H9 (cell line): ENCODE results near the gene WFS1. TPM values are rescaled to one million over a fixed set of nuclear protein-coding genes. Genes with fewer than 3 reads are reported as not detected.

Experiments
- DNase-seq: peaks from one replicate; pipeline ENCODE4 v3.0.0-alpha.2; 2017
- H2AFZ ChIP-seq: one replicate; pipeline ENCODE4 v1.6.1; 2013; ENCODE audit warnings: mild to moderate bottlenecking, low read length, control low read depth, moderate library complexity
- H2AK5ac ChIP-seq: 2 replicates; pipeline ENCODE4 v1.6.1; 2013; ENCODE audit warnings: low read length, control low read depth, mixed read lengths; ENCODE audit not compliant: insufficient read length
- H2BK120ac ChIP-seq: one replicate; pipeline ENCODE4 v1.6.1; 2013; ENCODE audit warnings: low read depth, mild to moderate bottlenecking, low read length, control low read depth, inconsistent platforms; ENCODE audit not compliant: poor library complexity, severe bottlenecking
- H2BK12ac ChIP-seq: 2 replicates; pipeline ENCODE4 v1.6.1; 2013; ENCODE audit warnings: low read length, control low read depth, mixed read lengths, low read depth; ENCODE audit not compliant: insufficient read length
- H2BK15ac ChIP-seq: 2 replicates; pipeline ENCODE4 v1.6.1; 2013; ENCODE audit warnings: low read depth, low read length, control low read depth
- H2BK20ac ChIP-seq: one replicate; pipeline ENCODE4 v1.6.1; 2013; ENCODE audit warnings: low read depth, mild to moderate bottlenecking, low read length, control low read depth, inconsistent platforms; ENCODE audit not compliant: poor library complexity, severe bottlenecking
- H2BK5ac ChIP-seq: 2 replicates; pipeline ENCODE4 v1.6.1; 2013; ENCODE audit warnings: low read length, control low read depth, mixed read lengths; ENCODE audit not compliant: insufficient read length
- H3K14ac ChIP-seq: 2 replicates; pipeline ENCODE4 v1.6.1; 2013; ENCODE audit warnings: low read length, control low read depth; ENCODE audit not compliant: insufficient read depth
- H3K18ac ChIP-seq: 2 replicates; pipeline ENCODE4 v1.6.1; 2013; ENCODE audit warnings: low read depth, mild to moderate bottlenecking, mixed read lengths, low read length, control low read depth; ENCODE audit not compliant: insufficient read length
- H3K23ac ChIP-seq: 2 replicates; pipeline ENCODE4 v1.6.1; 2013; ENCODE audit warnings: low read length, control low read depth, mixed read lengths, low read depth; ENCODE audit not compliant: insufficient read length
- H3K23me2 ChIP-seq: 2 replicates; pipeline ENCODE4 v1.6.1; 2013; ENCODE audit warnings: low read depth, mild to moderate bottlenecking, mixed read lengths, low read length, control low read depth; ENCODE audit not compliant: insufficient read length, poor library complexity, severe bottlenecking
- H3K27ac ChIP-seq: 2 replicates; pipeline ENCODE4 v1.5.1; 2013; ENCODE audit warnings: low read length, control low read depth, mixed read lengths, low read depth; ENCODE audit not compliant: insufficient read length
- H3K27me3 ChIP-seq: 2 replicates; pipeline ENCODE4 v1.6.1; 2013; ENCODE audit warnings: low read length, control low read depth, inconsistent platforms; ENCODE audit not compliant: insufficient read depth
- H3K4ac ChIP-seq: 2 replicates; pipeline ENCODE4 v1.6.1; 2013; ENCODE audit warnings: low read depth, mild to moderate bottlenecking, control low read depth, inconsistent platforms, low read length, moderate library complexity
- H3K4me1 ChIP-seq: 2 replicates; pipeline ENCODE4 v1.6.1; 2013; ENCODE audit warnings: low read length, control low read depth, inconsistent platforms; ENCODE audit not compliant: insufficient read depth
- H3K4me2 ChIP-seq: 2 replicates; pipeline ENCODE4 v1.6.1; 2013; ENCODE audit warnings: low read length, control low read depth, mixed read lengths; ENCODE audit not compliant: insufficient read length, insufficient read depth
- H3K56ac ChIP-seq: 2 replicates; pipeline ENCODE4 v1.6.1; 2013; ENCODE audit warnings: low read depth, mild to moderate bottlenecking, mixed read lengths, low read length, control low read depth; ENCODE audit not compliant: insufficient read length
- H3K79me1 ChIP-seq: 2 replicates; pipeline ENCODE4 v1.6.1; 2013; ENCODE audit warnings: low read depth, mild to moderate bottlenecking, moderate library complexity, low read length, control low read depth, inconsistent platforms; ENCODE audit not compliant: insufficient read depth, poor library complexity, severe bottlenecking
- H3K79me2 ChIP-seq: 2 replicates; pipeline ENCODE4 v1.6.1; 2013; ENCODE audit warnings: low read length, control low read depth, inconsistent platforms; ENCODE audit not compliant: insufficient read depth
- H3K9ac ChIP-seq: 2 replicates; pipeline ENCODE4 v1.6.1; 2013; ENCODE audit warnings: low read length, control low read depth, mixed read lengths; ENCODE audit not compliant: insufficient read length; ENCODE audit errors: extremely low read depth
- H3K9me3 ChIP-seq: one replicate; pipeline ENCODE4 v1.6.1; 2013; ENCODE audit warnings: low read depth, low read length, inconsistent platforms; ENCODE audit not compliant: control insufficient read depth
- H3T11ph ChIP-seq: one replicate; pipeline ENCODE4 v1.6.1; 2013; ENCODE audit warnings: mild to moderate bottlenecking, low read length, control low read depth, inconsistent platforms
- H4K20me1 ChIP-seq: one replicate; pipeline ENCODE4 v1.6.1; 2013; ENCODE audit not compliant: control insufficient read depth, insufficient read length, insufficient read depth
- H4K5ac ChIP-seq: 2 replicates; pipeline ENCODE4 v1.6.1; 2013; ENCODE audit warnings: low read depth, mild to moderate bottlenecking, mixed read lengths, low read length, control low read depth; ENCODE audit not compliant: insufficient read length
- H4K8ac ChIP-seq: replicated peaks from 2 replicates; pipeline ENCODE4 v1.6.1; 2013; ENCODE audit warnings: low read length, control low read depth, mixed read lengths, low read depth; ENCODE audit not compliant: insufficient read length
- H4K91ac ChIP-seq: 2 replicates; pipeline ENCODE4 v1.6.1; 2013; ENCODE audit warnings: low read depth, mild to moderate bottlenecking, moderate library complexity, mixed read lengths, low read length, control low read depth; ENCODE audit not compliant: insufficient read length
- H3K27ac Mint-ChIP-seq, 3 experiments: 2 replicates in 2 of 3; 3 replicates in 1 of 3; pipeline ENCODE4 v1.8.0; 2020 to 2021; ENCODE audit warnings: mixed read lengths in 3 of 3, mild to moderate bottlenecking in 1 of 3, moderate library complexity in 1 of 3
- H3K27me3 Mint-ChIP-seq: 2 replicates; pipeline ENCODE4 v1.8.0; 2021; ENCODE audit warnings: low read depth, mild to moderate bottlenecking, moderate library complexity, mixed read lengths
- H3K36me3 Mint-ChIP-seq, 3 experiments: 2 replicates in 2 of 3; 3 replicates in 1 of 3; pipeline ENCODE4 v1.8.0; 2020 to 2021; ENCODE audit warnings: low read depth in 3 of 3, mixed read lengths in 3 of 3; ENCODE audit not compliant: insufficient read depth in 1 of 3
- H3K4me1 Mint-ChIP-seq, 2 experiments: 2 replicates each; pipeline ENCODE4 v1.8.0; 2020; ENCODE audit warnings: mixed read lengths in 2 of 2
- H3K4me3 Mint-ChIP-seq, 2 experiments: 2 replicates in 1 of 2; 3 replicates in 1 of 2; pipeline ENCODE4 v1.8.0; 2020 to 2021; ENCODE audit warnings: mild to moderate bottlenecking in 2 of 2, mixed read lengths in 2 of 2, moderate library complexity in 1 of 2
- H3K9me3 Mint-ChIP-seq, 2 experiments: 2 replicates in 1 of 2; 3 replicates in 1 of 2; pipeline ENCODE4 v1.8.0; 2020; ENCODE audit warnings: mild to moderate bottlenecking in 2 of 2, mixed read lengths in 2 of 2, moderate library complexity in 1 of 2
- WGBS: extraction: QIAGEN DNeasy Blood & Tissue Kit; methylation state at CpG from one replicate; pipeline ENCODE4 v1.1.7; 2013; ENCODE audit warnings: missing lambda C conversion rate, low lambda C conversion rate, mixed read lengths; ENCODE audit not compliant: insufficient read length; ENCODE audit errors: extremely low coverage; 5-methylcytosine and 5-hydroxymethylcytosine counted together
- total RNA-seq: library from RNA; stranded (reverse); gene quantifications from 2 replicates; pipeline ENCODE4 v1.2.1, GENCODE V29; 2021
- TF ChIP-seq, protein P1 (sequence below): fragments of 200-600 bp; sonication (generic); conservative IDR thresholded peaks from 3 replicates; pipeline ENCODE4 v1.8.0; 2021; ENCODE audit warnings: antibody characterized with exemption, mild to moderate bottlenecking

The WFS1 gene
- total RNA-seq, 1 experiment from 2014 or later, result 18.9 TPM

DNA sequence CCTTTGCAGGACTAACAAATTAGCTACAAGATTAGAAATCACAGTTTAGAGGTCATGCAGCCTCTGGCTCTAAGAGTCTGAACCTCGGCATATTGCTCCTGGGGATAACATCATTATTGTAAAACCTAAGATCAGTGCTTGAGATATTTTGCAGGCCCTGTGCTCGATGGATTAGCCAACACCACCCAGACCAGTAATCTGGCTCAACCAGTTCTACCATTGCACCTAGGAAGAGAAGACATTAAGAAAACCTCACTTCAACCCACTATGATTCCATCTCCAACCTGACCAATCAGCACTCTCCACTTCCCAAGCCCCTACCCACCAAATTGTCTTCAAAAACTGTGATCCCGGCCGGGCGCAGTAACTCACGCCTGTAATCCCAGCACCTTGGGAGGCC lies 43.6 kb downstream of the WFS1 start:
- no peak overlapping the region for H3K27ac ChIP-seq
- no peak overlapping the region for H4K8ac ChIP-seq
- no peak overlapping the region for H3K4ac ChIP-seq
- H3K79me1 ChIP-seq, result no peaks in the 10 kb centered on the region
- H3K23me2 ChIP-seq, result no peaks in the 10 kb centered on the region
- no peak overlapping the region for H4K5ac ChIP-seq
- no peaks in the 10 kb centered on the region for H4K20me1 ChIP-seq
- H3K23ac ChIP-seq, result no peak overlapping the region
- TF ChIP-seq, protein P1, sequence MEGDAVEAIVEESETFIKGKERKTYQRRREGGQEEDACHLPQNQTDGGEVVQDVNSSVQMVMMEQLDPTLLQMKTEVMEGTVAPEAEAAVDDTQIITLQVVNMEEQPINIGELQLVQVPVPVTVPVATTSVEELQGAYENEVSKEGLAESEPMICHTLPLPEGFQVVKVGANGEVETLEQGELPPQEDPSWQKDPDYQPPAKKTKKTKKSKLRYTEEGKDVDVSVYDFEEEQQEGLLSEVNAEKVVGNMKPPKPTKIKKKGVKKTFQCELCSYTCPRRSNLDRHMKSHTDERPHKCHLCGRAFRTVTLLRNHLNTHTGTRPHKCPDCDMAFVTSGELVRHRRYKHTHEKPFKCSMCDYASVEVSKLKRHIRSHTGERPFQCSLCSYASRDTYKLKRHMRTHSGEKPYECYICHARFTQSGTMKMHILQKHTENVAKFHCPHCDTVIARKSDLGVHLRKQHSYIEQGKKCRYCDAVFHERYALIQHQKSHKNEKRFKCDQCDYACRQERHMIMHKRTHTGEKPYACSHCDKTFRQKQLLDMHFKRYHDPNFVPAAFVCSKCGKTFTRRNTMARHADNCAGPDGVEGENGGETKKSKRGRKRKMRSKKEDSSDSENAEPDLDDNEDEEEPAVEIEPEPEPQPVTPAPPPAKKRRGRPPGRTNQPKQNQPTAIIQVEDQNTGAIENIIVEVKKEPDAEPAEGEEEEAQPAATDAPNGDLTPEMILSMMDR, result no peak
- no peaks in the 10 kb centered on the region for H3K4me1 ChIP-seq
- no peak overlapping the region for H2BK120ac ChIP-seq
- no peak overlapping the region for H4K91ac ChIP-seq
- no peak overlapping the region for H2AFZ ChIP-seq
- H3K18ac ChIP-seq, result no peak overlapping the region
- peaks cover 3% of the 10 kb centered on the region; the same call in 1 of the 2 replicates for H3K27me3 ChIP-seq
- H3K14ac ChIP-seq, result no peak overlapping the region
- Mint-ChIP-seq H3K4me1 (peaks cover 7 to 13% of the 10 kb centered on the region in 2 experiments; a peak in 3 of 4 replicates), H3K27me3 (peaks cover 34% of the 10 kb centered on the region), H3K4me3 (peak overlapping the region in 1 of 2 experiments; percentile 22; a peak in 1 of 5 replicates), H3K9me3 (peaks cover 5 to 7% of the 10 kb centered on the region in 2 experiments; a peak in 4 of 5 replicates), H3K36me3 (peaks cover 4% of the 10 kb centered on the region in 3 experiments; a peak in 4 of 7 replicates), H3K27ac (no peak overlapping the region)
- H3K56ac ChIP-seq, result no peak overlapping the region
- H3K9ac ChIP-seq, result no peak overlapping the region
- no peak overlapping the region for H3T11ph ChIP-seq
- no peak overlapping the region for H3K4me2 ChIP-seq
- H3K79me2 ChIP-seq, result no peaks in the 10 kb centered on the region
- no peak overlapping the region for H2AK5ac ChIP-seq
- no peak for DNase-seq
- H2BK12ac ChIP-seq, result no peak overlapping the region
- H2BK5ac ChIP-seq, result no peak overlapping the region
- WGBS, result no CpG with 5 or more reads among the region's 6 CpGs
- no peak overlapping the region for H2BK15ac ChIP-seq
- no peaks in the 10 kb centered on the region for H3K9me3 ChIP-seq
- H2BK20ac ChIP-seq, result no peak overlapping the region
